ENCODE results near the gene PHF21A. TPM values are rescaled to one million over a fixed set of nuclear protein-coding genes. Genes with fewer than 3 reads are reported as not detected.
A peak's percentile ranks its signal among the peaks of the same experiment; 100 is the strongest.

The PHF21A gene
- total RNA-seq, 1 donor from 2014 or later, result 49.6 TPM

DNA sequence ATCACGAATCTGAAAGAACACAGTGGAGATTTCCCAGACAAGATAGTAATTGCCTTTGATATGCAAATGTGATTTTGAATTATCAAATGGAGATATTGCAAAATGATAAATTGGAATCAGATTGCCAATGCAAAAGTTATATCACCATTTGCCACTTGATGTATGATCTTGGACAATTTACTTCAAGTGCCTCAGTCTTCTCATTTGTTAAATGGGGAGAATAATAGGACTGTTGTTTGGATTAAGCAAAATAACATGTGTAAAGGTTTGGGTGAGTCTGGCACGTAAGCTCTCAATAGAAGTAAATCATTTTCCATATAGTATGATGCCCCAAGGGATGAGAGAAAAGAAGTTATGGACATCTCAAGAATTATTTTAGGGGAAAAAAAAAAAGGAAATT is 7.9 kb upstream of the PHF21A start:
- H3K79me2 ChIP-seq (ENCODE audit: low read depth), result no peaks in the 10 kb centered on the region
- no peak for DNase-seq (ENCODE audit: low spot score)
- H3K4me2 ChIP-seq, result no peak overlapping the region
- Mint-ChIP-seq H3K9me3 (no peaks in the 10 kb centered on the region), H3K27ac (no peak overlapping the region), H3K4me1 (peaks cover 6% of the 10 kb centered on the region), H3K36me3 (no peaks in the 10 kb centered on the region), H3K27me3 (ENCODE audit: insufficient read depth, low read depth) (peaks cover 5% of the 10 kb centered on the region), H3K4me3 (no peak overlapping the region)
- H3K9me3 ChIP-seq (ENCODE audit: low read depth), result no peaks in the 10 kb centered on the region
- no peak overlapping the region for H2AFZ ChIP-seq (replicated peaks)
- no peak overlapping the region for H3K27ac ChIP-seq
- no peaks in the 10 kb centered on the region for H3K36me3 ChIP-seq
- no peak for TF ChIP-seq CTCF (IDR thresholded peaks at IDR 0.05)
- no peak for TF ChIP-seq EZH2 (IDR thresholded peaks at IDR 0.05)
- no peak for TF ChIP-seq EZH2phosphoT487 (IDR thresholded peaks at IDR 0.05)
- H4K20me1 ChIP-seq (ENCODE audit: low read depth), result no peaks in the 10 kb centered on the region
- H3K27me3 ChIP-seq, result no peaks in the 10 kb centered on the region
- H3K9ac ChIP-seq, result no peak overlapping the region
- H3K4me1 ChIP-seq, result no peaks in the 10 kb centered on the region
- peaks cover 19% of the 10 kb centered on the region for H3F3A ChIP-seq (ENCODE audit: low read depth)
- no peak overlapping the region for H3K4me3 ChIP-seq

GRCh38 chr11:46127150-46127638 is 5.9 kb upstream of the PHF21A start:
- H3K4me2 ChIP-seq, result no peak overlapping the region
- H3K36me3 ChIP-seq, result no peaks in the 10 kb centered on the region
- H3F3A ChIP-seq (ENCODE audit: low read depth), result peaks cover 25% of the 10 kb centered on the region
- Mint-ChIP-seq H3K4me3 (no peak overlapping the region), H3K27ac (no peak overlapping the region), H3K36me3 (no peaks in the 10 kb centered on the region), H3K27me3 (ENCODE audit: insufficient read depth, low read depth) (peaks cover 2% of the 10 kb centered on the region), H3K4me1 (peaks cover 12% of the 10 kb centered on the region), H3K9me3 (no peaks in the 10 kb centered on the region)
- H3K27ac ChIP-seq, result no peak overlapping the region
- H3K4me1 ChIP-seq, result peaks cover 11% of the 10 kb centered on the region
- peaks cover 16% of the 10 kb centered on the region for H3K79me2 ChIP-seq (ENCODE audit: low read depth)
- H3K9ac ChIP-seq, result no peak overlapping the region
- H3K27me3 ChIP-seq, result no peaks in the 10 kb centered on the region
- no peaks in the 10 kb centered on the region for H3K9me3 ChIP-seq (ENCODE audit: low read depth)
- peak overlapping the region; percentile 59 for H2AFZ ChIP-seq (replicated peaks)
- TF ChIP-seq EZH2 (IDR thresholded peaks at IDR 0.05) (no peak), CTCF (IDR thresholded peaks at IDR 0.05) (peak; percentile 40), EZH2phosphoT487 (IDR thresholded peaks at IDR 0.05) (no peak)
- peak; percentile 23 for DNase-seq (ENCODE audit: low spot score)
- no peaks in the 10 kb centered on the region for H4K20me1 ChIP-seq (ENCODE audit: low read depth)
- no peak overlapping the region for H3K4me3 ChIP-seq

GRCh38 chr11:46125284-46125683 is 4.0 kb upstream of the PHF21A start:
- H3K4me2 ChIP-seq, result no peak overlapping the region
- peaks cover 12% of the 10 kb centered on the region for H3K4me1 Mint-ChIP-seq

More at GRCh38 chr11:46125284-46125683, 4.0 kb upstream of the PHF21A start:
- Histone ChIP-seq H3F3A (ENCODE audit: low read depth) (peaks cover 36% of the 10 kb centered on the region), H4K20me1 (ENCODE audit: low read depth) (no peaks in the 10 kb centered on the region), H3K4me1 (peaks cover 11% of the 10 kb centered on the region), H3K27ac (no peak overlapping the region), H3K36me3 (no peaks in the 10 kb centered on the region), H3K79me2 (ENCODE audit: low read depth) (peaks cover 16% of the 10 kb centered on the region), H3K27me3 (no peaks in the 10 kb centered on the region), H3K9ac (no peak overlapping the region), H2AFZ (replicated peaks) (no peak overlapping the region), H3K9me3 (ENCODE audit: low read depth) (no peaks in the 10 kb centered on the region), H3K4me3 (no peak overlapping the region)
- no peak for TF ChIP-seq CTCF (IDR thresholded peaks at IDR 0.05)
- TF ChIP-seq EZH2phosphoT487 (IDR thresholded peaks at IDR 0.05), result no peak
- TF ChIP-seq EZH2 (IDR thresholded peaks at IDR 0.05), result no peak
- DNase-seq (ENCODE audit: low spot score), result no peak
- no peak overlapping the region for H3K27ac Mint-ChIP-seq
- no peaks in the 10 kb centered on the region for H3K36me3 Mint-ChIP-seq
- H3K27me3 Mint-ChIP-seq (ENCODE audit: insufficient read depth, low read depth), result peaks cover 5% of the 10 kb centered on the region
- H3K4me3 Mint-ChIP-seq, result no peak overlapping the region
- H3K9me3 Mint-ChIP-seq, result no peaks in the 10 kb centered on the region

Measured in neural progenitor cell (in vitro differentiated cells).